ENCODE measurements around the gene TAF1B.

DNA sequence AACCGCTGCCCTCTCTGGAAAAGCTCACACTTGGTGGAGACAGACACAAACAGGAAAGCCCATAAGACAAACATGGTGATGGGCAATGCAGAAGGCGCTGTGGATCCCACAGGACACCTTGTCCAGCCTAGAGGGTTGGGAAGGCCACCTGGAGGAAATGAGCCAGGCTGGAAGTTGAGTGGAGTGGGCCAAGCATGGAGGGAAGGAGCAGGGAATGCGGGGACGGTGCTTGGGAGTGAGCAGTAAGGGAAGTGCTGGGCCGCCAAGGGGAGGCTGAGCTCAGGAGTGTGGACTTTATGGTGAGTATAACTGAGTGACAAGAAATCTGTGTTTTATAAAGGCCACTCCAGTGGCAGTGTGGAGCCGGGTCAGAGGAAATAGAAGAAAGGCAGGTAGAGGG, 105.4 kb downstream of the TAF1B start:
- TF ChIP-seq, protein P1, sequence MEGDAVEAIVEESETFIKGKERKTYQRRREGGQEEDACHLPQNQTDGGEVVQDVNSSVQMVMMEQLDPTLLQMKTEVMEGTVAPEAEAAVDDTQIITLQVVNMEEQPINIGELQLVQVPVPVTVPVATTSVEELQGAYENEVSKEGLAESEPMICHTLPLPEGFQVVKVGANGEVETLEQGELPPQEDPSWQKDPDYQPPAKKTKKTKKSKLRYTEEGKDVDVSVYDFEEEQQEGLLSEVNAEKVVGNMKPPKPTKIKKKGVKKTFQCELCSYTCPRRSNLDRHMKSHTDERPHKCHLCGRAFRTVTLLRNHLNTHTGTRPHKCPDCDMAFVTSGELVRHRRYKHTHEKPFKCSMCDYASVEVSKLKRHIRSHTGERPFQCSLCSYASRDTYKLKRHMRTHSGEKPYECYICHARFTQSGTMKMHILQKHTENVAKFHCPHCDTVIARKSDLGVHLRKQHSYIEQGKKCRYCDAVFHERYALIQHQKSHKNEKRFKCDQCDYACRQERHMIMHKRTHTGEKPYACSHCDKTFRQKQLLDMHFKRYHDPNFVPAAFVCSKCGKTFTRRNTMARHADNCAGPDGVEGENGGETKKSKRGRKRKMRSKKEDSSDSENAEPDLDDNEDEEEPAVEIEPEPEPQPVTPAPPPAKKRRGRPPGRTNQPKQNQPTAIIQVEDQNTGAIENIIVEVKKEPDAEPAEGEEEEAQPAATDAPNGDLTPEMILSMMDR (IDR thresholded peaks at IDR 0.05), result no peak
- no peak for TF ChIP-seq EP300 (IDR thresholded peaks at IDR 0.05)
- no peak for TF ChIP-seq POLR2A (IDR thresholded peaks at IDR 0.05)

All from ovary (tissue), 3 donors.